SU-DHL-6 (cell line): Measurements from ENCODE around the gene ONECUT1.

Source experiments
- H2AFZ ChIP-seq: fragments of 200-600 bp; sonication (generic); 2 replicates; pipeline ENCODE4 v1.6.1; 2014; ENCODE audit warnings: low read depth, mild to moderate bottlenecking, moderate library complexity, mixed read lengths, antibody characterized with exemption, low read length; ENCODE audit not compliant: severe bottlenecking
- H3F3A ChIP-seq: fragments of 200-600 bp; shearing (Covaris generic); 2 replicates; pipeline ENCODE4 v1.6.0; 2016; ENCODE audit warnings: antibody characterized with exemption, mild to moderate bottlenecking; ENCODE audit not compliant: insufficient read depth
- H3K27ac ChIP-seq: fragments of 200-600 bp; sonication (generic); 2 replicates; pipeline ENCODE4 v1.5.1; 2016; ENCODE audit warnings: low read depth, mild to moderate bottlenecking, low read length, moderate library complexity, mixed read lengths
- H3K27me3 ChIP-seq: fragments of 200-600 bp; sonication (generic), shearing (Covaris generic); 2 replicates; pipeline ENCODE4 v1.6.0; 2014; ENCODE audit warnings: mild to moderate bottlenecking, low read length
- H3K36me3 ChIP-seq: fragments of 200-600 bp; sonication (generic); 2 replicates; pipeline ENCODE4 v1.6.1; 2014; ENCODE audit warnings: mild to moderate bottlenecking, low read length, mixed read lengths
- H3K4me2 ChIP-seq: fragments of 300-600, 200-600 bp; shearing (Covaris generic), sonication (generic); 2 replicates; pipeline ENCODE4 v1.6.0; 2014; ENCODE audit warnings: low read length, low read depth, mild to moderate bottlenecking; ENCODE audit not compliant: poor library complexity, severe bottlenecking
- H3K4me3 ChIP-seq: fragments of 200-600 bp; sonication (generic); 2 replicates; pipeline ENCODE4 v1.5.1; 2014; ENCODE audit warnings: antibody characterized with exemption, low read length, mild to moderate bottlenecking, mixed read lengths; ENCODE audit not compliant: insufficient read depth, poor library complexity, severe bottlenecking
- H3K79me2 ChIP-seq: fragments of 200-600 bp; sonication (generic); 2 replicates; pipeline ENCODE4 v1.6.1; 2014; ENCODE audit warnings: mild to moderate bottlenecking, low read length, moderate library complexity; ENCODE audit not compliant: insufficient read depth
- H3K9ac ChIP-seq: fragments of 200-600 bp; sonication (generic); 2 replicates; pipeline ENCODE4 v1.7.0; 2014; ENCODE audit warnings: mild to moderate bottlenecking, low read length
- H3K9me2 ChIP-seq: fragments of 200-600 bp; sonication (generic); replicated peaks from 2 replicates; pipeline ENCODE4 v1.6.1; 2014; ENCODE audit warnings: low read length; ENCODE audit not compliant: insufficient read depth
- H3K9me3 ChIP-seq: fragments of 200-600 bp; sonication (generic); 2 replicates; pipeline ENCODE4 v1.6.1; 2014; ENCODE audit warnings: low read length, mixed read lengths; ENCODE audit not compliant: insufficient read depth
- H4K20me1 ChIP-seq: fragments of 200-600 bp; sonication (generic); 2 replicates; pipeline ENCODE4 v1.6.1; 2014; ENCODE audit warnings: low read depth, mild to moderate bottlenecking, antibody characterized with exemption, low read length, moderate library complexity, mixed read lengths
- CTCF ChIP-seq: fragments of 200-600 bp; sonication (generic); IDR thresholded peaks from one replicate; pipeline ENCODE4 v1.5.1; 2017; ENCODE audit warnings: antibody characterized with exemption, mild to moderate bottlenecking, low read length, moderate library complexity; ENCODE audit not compliant: insufficient read depth, poor library complexity, severe bottlenecking
- EZH2phosphoT487 ChIP-seq: fragments of 200-600 bp; sonication (generic), shearing (Covaris generic); conservative IDR thresholded peaks from 2 replicates; pipeline ENCODE4 v1.6.1; 2018; ENCODE audit warnings: mild to moderate bottlenecking, antibody characterized with exemption, low read length, moderate library complexity, mixed read lengths

The ONECUT1 gene

GRCh38 chr15:52791776-52792175 lies 1.6 kb upstream of the ONECUT1 start:
- no peak for TF ChIP-seq EZH2phosphoT487
- TF ChIP-seq CTCF, result no peak
- Histone ChIP-seq H2AFZ (no peak overlapping the region), H4K20me1 (no peaks in the 10 kb centered on the region), H3K9me3 (no peaks in the 10 kb centered on the region), H3F3A (no peaks in the 10 kb centered on the region), H3K27me3 (no peaks in the 10 kb centered on the region), H3K4me3 (no peak overlapping the region), H3K9ac (no peak overlapping the region), H3K36me3 (no peaks in the 10 kb centered on the region), H3K4me2 (no peak overlapping the region), H3K27ac (no peak overlapping the region), H3K9me2 (no peaks in the 10 kb centered on the region), H3K79me2 (no peaks in the 10 kb centered on the region)

DNA sequence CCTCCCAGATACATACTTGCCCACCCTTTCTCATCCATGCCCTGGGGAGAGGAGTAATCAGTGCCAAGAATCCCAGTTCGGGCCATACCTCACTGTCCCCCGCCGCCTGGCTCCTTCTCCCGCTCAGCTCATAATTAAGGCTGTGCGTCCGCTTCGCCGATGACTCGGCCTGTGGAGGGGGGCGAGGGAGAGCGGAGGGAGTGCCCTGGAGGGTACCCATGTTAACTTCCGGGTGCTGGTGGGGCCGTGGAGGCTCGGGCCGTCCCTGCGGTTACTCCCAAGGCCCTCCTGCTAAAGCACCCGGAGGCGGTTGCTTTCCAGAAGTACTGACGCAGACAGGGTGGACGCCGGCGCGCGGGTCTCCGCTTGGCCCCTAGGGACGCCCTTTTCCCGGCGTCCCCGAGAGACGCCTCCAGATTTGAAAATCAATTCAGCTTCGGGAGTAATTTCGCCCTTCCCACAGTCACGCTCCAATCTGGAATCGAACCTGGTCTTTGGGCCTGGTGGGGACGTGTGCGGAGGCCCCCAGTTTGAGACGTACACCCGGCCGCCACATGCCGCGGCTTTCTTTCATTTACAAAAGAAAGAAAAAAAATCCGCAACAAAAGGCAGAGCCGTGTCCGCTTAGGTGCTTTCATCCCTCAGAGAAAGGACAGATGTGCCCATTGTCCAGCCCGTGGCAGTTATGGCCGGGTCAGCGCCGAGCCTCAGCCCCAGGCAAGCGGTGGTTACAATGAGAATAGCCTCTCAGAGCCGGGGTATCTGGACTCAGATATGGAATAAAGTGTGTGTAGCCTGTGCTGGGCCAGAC lies 1.0 kb upstream of the ONECUT1 start:
- no peaks in the 10 kb centered on the region for H3F3A ChIP-seq
- peak overlapping the region; percentile 91 for H3K4me2 ChIP-seq
- H3K4me3 ChIP-seq, result no peak overlapping the region
- peak overlapping the region; percentile 64; the same call in 1 of the 2 replicates for H3K9ac ChIP-seq
- H3K36me3 ChIP-seq, result no peaks in the 10 kb centered on the region
- peak overlapping the region; percentile 100 for H2AFZ ChIP-seq
- no peaks in the 10 kb centered on the region for H3K9me2 ChIP-seq
- no peaks in the 10 kb centered on the region for H3K79me2 ChIP-seq
- TF ChIP-seq EZH2phosphoT487 (no peak), CTCF (no peak)
- no peak overlapping the region for H3K27ac ChIP-seq
- H4K20me1 ChIP-seq, result no peaks in the 10 kb centered on the region
- no peaks in the 10 kb centered on the region for H3K27me3 ChIP-seq
- H3K9me3 ChIP-seq, result no peaks in the 10 kb centered on the region

GRCh38 chr15:52789601-52790168 lies 451 bp downstream of the ONECUT1 start:
- Histone ChIP-seq H3K9me3 (no peaks in the 10 kb centered on the region), H2AFZ (peak overlapping the region; percentile 100)

More at GRCh38 chr15:52789601-52790168, 451 bp downstream of the ONECUT1 start:
- no peaks in the 10 kb centered on the region for H4K20me1 ChIP-seq
- no peak overlapping the region for H3K27ac ChIP-seq
- H3K36me3 ChIP-seq, result no peaks in the 10 kb centered on the region
- H3K9me2 ChIP-seq, result no peaks in the 10 kb centered on the region
- H3K9ac ChIP-seq, result peak overlapping the region; percentile 64
- H3K27me3 ChIP-seq, result no peaks in the 10 kb centered on the region
- no peaks in the 10 kb centered on the region for H3K79me2 ChIP-seq
- no peak for TF ChIP-seq CTCF
- no peak for TF ChIP-seq EZH2phosphoT487
- peak overlapping the region; percentile 91 for H3K4me2 ChIP-seq
- H3F3A ChIP-seq, result no peaks in the 10 kb centered on the region
- H3K4me3 ChIP-seq, result peak overlapping the region; percentile 59
